K562 (cell line): Measurements from ENCODE around the gene RNF26. TPM values are rescaled to one million over a fixed set of nuclear protein-coding genes. Genes with fewer than 3 reads are reported as not detected.

Experiments used
- CBFA2T3 ChIP-seq: fragments of 450-650 bp; IDR thresholded peaks from 2 replicates; pipeline ENCODE4 v1.6.1; 2017
- CEBPB ChIP-seq: fragments of 450-650 bp; IDR thresholded peaks from 2 replicates; pipeline ENCODE4 v1.6.1; 2016; ENCODE audit warnings: missing genetic modification characterization, missing compliant biosample characterization
- CEBPG ChIP-seq, 3 experiments: fragments of 200-800 bp in 1 of 3; sonication (Bioruptor generic) in 1 of 3; sonication (generic) in 1 of 3; formaldehyde crosslinking in 1 of 3; IDR thresholded peaks in 2 of 3; conservative IDR thresholded peaks in 1 of 3; 2 replicates each; pipeline versions ENCODE4 v1.6.1 to v1.8.0; 2016 to 2022; ENCODE audit warnings: missing compliant biosample characterization in 2 of 3, missing genetic modification characterization in 2 of 3, mild to moderate bottlenecking in 1 of 3, missing genetic modification reagents in 1 of 3
- FOXP1 ChIP-seq: sonication (generic); formaldehyde crosslinking; IDR thresholded peaks from 2 replicates; pipeline ENCODE4 v1.8.0; 2022; ENCODE audit warnings: mild to moderate bottlenecking, missing genetic modification reagents
- GABPA ChIP-seq: fragments of 200-800 bp; sonication (Bioruptor generic); conservative IDR thresholded peaks from 2 replicates; pipeline ENCODE4 v1.6.1; 2016; ENCODE audit warnings: low read depth, missing genetic modification characterization, missing compliant biosample characterization
- HDAC1 ChIP-seq, 2 experiments: fragments of 450-650 bp; IDR thresholded peaks; 2 replicates each; pipeline ENCODE4 v1.6.1; 2016 to 2017; ENCODE audit warnings: inconsistent platforms in 1 of 2, mild to moderate bottlenecking in 1 of 2, moderate library complexity in 1 of 2
- HDAC6 ChIP-seq: IDR thresholded peaks from 2 replicates; pipeline ENCODE4 v1.6.1; 2012; ENCODE audit warnings: low read depth, mild to moderate bottlenecking, control low read depth, inconsistent platforms, low read length, moderate library complexity
- MYC ChIP-seq, 2 experiments: fragments of 250-450 bp in 1 of 2; sonication (Bioruptor Pico) in 1 of 2; IDR thresholded peaks; 2 replicates each; pipeline versions ENCODE4 v1.5.1 to v1.6.1; 2012 to 2021; ENCODE audit warnings: low read depth in 2 of 2, borderline replicate concordance in 1 of 2, improper control_type of control experiment in 1 of 2, low read length in 1 of 2, mild to moderate bottlenecking in 1 of 2, moderate library complexity in 1 of 2
- NCOA1 ChIP-seq: fragments of 450-650 bp; IDR thresholded peaks from 2 replicates; pipeline ENCODE4 v1.6.1; 2016; ENCODE audit warnings: low read depth
- NFIC ChIP-seq: fragments of 450-650 bp; IDR thresholded peaks from 2 replicates; pipeline ENCODE4 v1.6.1; 2017; ENCODE audit warnings: mild to moderate bottlenecking, inconsistent platforms
- NRF1 ChIP-seq, 2 experiments: fragments of 450-650 bp; IDR thresholded peaks in 1 of 2; conservative IDR thresholded peaks in 1 of 2; 2 replicates each; pipeline ENCODE4 v1.6.1; 2014; ENCODE audit warnings: mild to moderate bottlenecking in 2 of 2
- RBM39 ChIP-seq: fragments of 200-400 bp; formaldehyde crosslinking; optimal IDR thresholded peaks from 2 replicates; pipeline ENCODE3; 2018; ENCODE audit warnings: low read depth, low read length
- RNF2 ChIP-seq: sonication (generic); IDR thresholded peaks from 2 replicates; pipeline ENCODE4 v1.6.1; 2016
- SP2 ChIP-seq: IDR thresholded peaks from 2 replicates; pipeline ENCODE4 v1.6.1; 2011; ENCODE audit warnings: mild to moderate bottlenecking, low read depth, low read length, moderate library complexity; ENCODE audit not compliant: poor library complexity, severe bottlenecking; ENCODE audit errors: extremely low read depth
- TAF7 ChIP-seq: fragments of 450-650 bp; IDR thresholded peaks from 2 replicates; pipeline ENCODE4 v1.6.1; 2016; ENCODE audit warnings: missing genetic modification characterization, missing compliant biosample characterization
- polyA plus RNA-seq, 8 experiments: library from polyadenylated mRNA; depleted of rRNA in 4 of 8; stranded (reverse) in 5 of 8; unstranded in 3 of 8; fragments of >200 nt; fragmentation: Nextera tagmentation in 2 of 8; fragmentation: Illumina TruSeq in 1 of 8; extraction: Ambion mirVana in 2 of 8; extraction: Trizol in 1 of 8; gene quantifications; 2 replicates each; pipeline versions ENCODE4 v1.2.1 to v1.2.3, GENCODE V29; 2011 to 2014; ENCODE audit warnings: inconsistent platforms in 1 of 8, missing spikeins in 1 of 8
- total RNA-seq, 7 experiments: library from RNA; depleted of rRNA in 6 of 7; stranded (reverse); fragments of >200 nt in 6 of 7; fragmentation: Illumina TruSeq in 2 of 7; extraction: Trizol in 2 of 7; gene quantifications; 2 replicates each; pipeline versions ENCODE4 v1.2.1 to v1.2.3, GENCODE V29; 2011 to 2021; ENCODE audit warnings: low replicate concordance in 1 of 7
- TF ChIP-seq, protein P1 (sequence below), 2 experiments: fragments of 200-800 bp in 1 of 2; sonication (Bioruptor generic) in 1 of 2; sonication (generic) in 1 of 2; formaldehyde crosslinking in 1 of 2; IDR thresholded peaks in 1 of 2; conservative IDR thresholded peaks in 1 of 2; 2 replicates each; pipeline versions ENCODE4 v1.5.0 to v1.6.1; 2016 to 2020; ENCODE audit warnings: missing compliant biosample characterization in 1 of 2, missing genetic modification characterization in 1 of 2, missing genetic modification reagents in 1 of 2
- TF ChIP-seq, protein P2 (sequence below): fragments of 250-450 bp; sonication (Bioruptor Pico); IDR thresholded peaks from 2 replicates; pipeline ENCODE4 v1.8.0; 2022; ENCODE audit warnings: inconsistent platforms, mild to moderate bottlenecking, moderate library complexity, borderline replicate concordance
- TF ChIP-seq, protein P3 (sequence below): fragments of 450-650 bp; IDR thresholded peaks from 2 replicates; pipeline ENCODE4 v1.6.1; 2016
- TF ChIP-seq, protein P4 (sequence below), 2 experiments: IDR thresholded peaks in 1 of 2; conservative IDR thresholded peaks in 1 of 2; 2 replicates each; pipeline ENCODE4 v1.6.1; 2016; ENCODE audit warnings: low read depth in 2 of 2, mild to moderate bottlenecking in 1 of 2, missing compliant biosample characterization in 1 of 2, missing genetic modification characterization in 1 of 2, moderate library complexity in 1 of 2

RNF26 gene
- total and polyA plus RNA-seq, 9 of the 15 experiments (the other 6 are each of a cell fraction or from before 2014, with no cell fraction given): 5.3 to 53.6 (median 12.7) TPM

DNA sequence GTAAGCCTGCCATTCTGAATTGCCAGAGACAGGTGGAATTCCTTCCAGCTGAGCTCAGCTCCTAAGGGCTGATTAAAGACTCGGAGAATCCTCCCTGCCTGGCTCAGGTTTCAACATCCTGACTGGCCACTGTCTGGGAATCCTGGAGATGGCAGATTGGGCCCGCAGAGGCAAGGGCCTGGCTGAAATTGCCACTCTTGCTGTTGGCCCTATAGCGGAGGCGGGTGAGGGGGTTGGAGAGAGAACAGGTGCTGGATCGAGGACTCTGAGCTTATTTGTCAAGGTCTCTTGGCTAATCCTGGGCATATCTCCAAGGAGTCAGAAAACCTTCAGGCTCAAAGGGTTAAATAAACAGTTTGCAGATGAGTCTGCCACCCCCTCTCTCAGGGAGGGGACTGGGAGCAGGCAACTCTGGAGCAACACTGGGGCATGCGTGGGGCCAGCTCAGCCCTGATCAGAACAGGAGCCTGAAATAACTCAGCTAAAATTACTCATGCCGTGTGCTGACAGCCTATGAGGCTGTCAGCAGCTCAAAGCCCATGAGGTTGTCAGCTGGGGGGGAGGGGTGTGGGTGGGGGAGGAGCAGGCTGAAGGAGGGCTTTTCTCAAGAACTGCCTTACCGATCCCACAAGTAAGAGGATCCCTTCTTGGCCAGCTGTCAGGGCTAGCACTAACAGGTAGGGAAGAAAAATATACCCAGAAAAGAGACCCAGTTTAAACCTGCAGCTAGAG is 26.9 kb downstream of the RNF26 start (continued):
- TF ChIP-seq, protein P1, sequence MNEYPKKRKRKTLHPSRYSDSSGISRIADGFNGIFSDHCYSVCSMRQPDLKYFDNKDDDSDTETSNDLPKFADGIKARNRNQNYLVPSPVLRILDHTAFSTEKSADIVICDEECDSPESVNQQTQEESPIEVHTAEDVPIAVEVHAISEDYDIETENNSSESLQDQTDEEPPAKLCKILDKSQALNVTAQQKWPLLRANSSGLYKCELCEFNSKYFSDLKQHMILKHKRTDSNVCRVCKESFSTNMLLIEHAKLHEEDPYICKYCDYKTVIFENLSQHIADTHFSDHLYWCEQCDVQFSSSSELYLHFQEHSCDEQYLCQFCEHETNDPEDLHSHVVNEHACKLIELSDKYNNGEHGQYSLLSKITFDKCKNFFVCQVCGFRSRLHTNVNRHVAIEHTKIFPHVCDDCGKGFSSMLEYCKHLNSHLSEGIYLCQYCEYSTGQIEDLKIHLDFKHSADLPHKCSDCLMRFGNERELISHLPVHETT (CRISPR knock-in tag; conservative IDR thresholded peaks at IDR 0.05 in 1 of 2, IDR thresholded peaks at IDR 0.05 in 1 of 2): no peak
- TF ChIP-seq, protein P2, sequence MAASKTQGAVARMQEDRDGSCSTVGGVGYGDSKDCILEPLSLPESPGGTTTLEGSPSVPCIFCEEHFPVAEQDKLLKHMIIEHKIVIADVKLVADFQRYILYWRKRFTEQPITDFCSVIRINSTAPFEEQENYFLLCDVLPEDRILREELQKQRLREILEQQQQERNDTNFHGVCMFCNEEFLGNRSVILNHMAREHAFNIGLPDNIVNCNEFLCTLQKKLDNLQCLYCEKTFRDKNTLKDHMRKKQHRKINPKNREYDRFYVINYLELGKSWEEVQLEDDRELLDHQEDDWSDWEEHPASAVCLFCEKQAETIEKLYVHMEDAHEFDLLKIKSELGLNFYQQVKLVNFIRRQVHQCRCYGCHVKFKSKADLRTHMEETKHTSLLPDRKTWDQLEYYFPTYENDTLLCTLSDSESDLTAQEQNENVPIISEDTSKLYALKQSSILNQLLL: no peak
- TF ChIP-seq CBFA2T3 (peak; percentile 65), HDAC6 (no peak), NCOA1 (peak; percentile 20; the same call in 1 of the 2 replicates), RNF2 (0 out of 2 replicates have a peak, but pooled peaks have one; percentile 57), GABPA (tag) (no peak), MYC (IDR thresholded peaks at IDR 0.05; ENCODE audit: low read depth, low read length) (peak; percentile 63), MYC (CRISPR knock-in tag; IDR thresholded peaks at IDR 0.05; ENCODE audit: borderline replicate concordance, low read depth) (no peak), TAF7 (tag) (no peak), SP2 (no peak), NRF1 (conservative IDR thresholded peaks at IDR 0.05 in 1 of 2, IDR thresholded peaks at IDR 0.05 in 1 of 2) (peak; percentile 87 to 89), CEBPG (CRISPR knock-in tag; IDR thresholded peaks at IDR 0.05) (peak; percentile 72), CEBPG (tag; conservative IDR thresholded peaks at IDR 0.05 in 1 of 2, IDR thresholded peaks at IDR 0.05 in 1 of 2) (peak; percentile 22 to 76; a peak in 2 of 4 replicates), FOXP1 (CRISPR knock-in tag) (no peak), CEBPB (tag) (0 out of 2 replicates have a peak, but pooled peaks have one; percentile 18), RBM39 (no peak), NFIC (0 out of 2 replicates have a peak, but pooled peaks have one; percentile 24), HDAC1 (IDR thresholded peaks at IDR 0.05) (peak in 1 of 2 experiments; percentile 57; a peak in 2 of 4 replicates)
- TF ChIP-seq, protein P3, sequence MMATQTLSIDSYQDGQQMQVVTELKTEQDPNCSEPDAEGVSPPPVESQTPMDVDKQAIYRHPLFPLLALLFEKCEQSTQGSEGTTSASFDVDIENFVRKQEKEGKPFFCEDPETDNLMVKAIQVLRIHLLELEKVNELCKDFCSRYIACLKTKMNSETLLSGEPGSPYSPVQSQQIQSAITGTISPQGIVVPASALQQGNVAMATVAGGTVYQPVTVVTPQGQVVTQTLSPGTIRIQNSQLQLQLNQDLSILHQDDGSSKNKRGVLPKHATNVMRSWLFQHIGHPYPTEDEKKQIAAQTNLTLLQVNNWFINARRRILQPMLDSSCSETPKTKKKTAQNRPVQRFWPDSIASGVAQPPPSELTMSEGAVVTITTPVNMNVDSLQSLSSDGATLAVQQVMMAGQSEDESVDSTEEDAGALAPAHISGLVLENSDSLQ: peak; percentile 79
- TF ChIP-seq, protein P4, sequence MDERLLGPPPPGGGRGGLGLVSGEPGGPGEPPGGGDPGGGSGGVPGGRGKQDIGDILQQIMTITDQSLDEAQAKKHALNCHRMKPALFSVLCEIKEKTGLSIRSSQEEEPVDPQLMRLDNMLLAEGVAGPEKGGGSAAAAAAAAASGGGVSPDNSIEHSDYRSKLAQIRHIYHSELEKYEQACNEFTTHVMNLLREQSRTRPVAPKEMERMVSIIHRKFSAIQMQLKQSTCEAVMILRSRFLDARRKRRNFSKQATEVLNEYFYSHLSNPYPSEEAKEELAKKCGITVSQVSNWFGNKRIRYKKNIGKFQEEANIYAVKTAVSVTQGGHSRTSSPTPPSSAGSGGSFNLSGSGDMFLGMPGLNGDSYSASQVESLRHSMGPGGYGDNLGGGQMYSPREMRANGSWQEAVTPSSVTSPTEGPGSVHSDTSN (CRISPR knock-in tag; IDR thresholded peaks at IDR 0.05; ENCODE audit: low read depth): no peak
- TF ChIP-seq, protein P4 (tag; conservative IDR thresholded peaks at IDR 0.05; ENCODE audit: low read depth): peak; percentile 94
